ENCODE results near the gene HYAL3.

- TF ChIP-seq CTCF (IDR thresholded peaks at IDR 0.05; ENCODE audit: low read depth, low read length, poor library complexity, severe bottlenecking) (no peak), EZH2phosphoT487 (IDR thresholded peaks at IDR 0.05; ENCODE audit: borderline replicate concordance, low read length) (no peak)
Observed at GRCh38 chr3:50258029-50258680, 41.0 kb downstream of the HYAL3 start.
